ENCODE results near the gene DEDD.

The DEDD gene

DNA sequence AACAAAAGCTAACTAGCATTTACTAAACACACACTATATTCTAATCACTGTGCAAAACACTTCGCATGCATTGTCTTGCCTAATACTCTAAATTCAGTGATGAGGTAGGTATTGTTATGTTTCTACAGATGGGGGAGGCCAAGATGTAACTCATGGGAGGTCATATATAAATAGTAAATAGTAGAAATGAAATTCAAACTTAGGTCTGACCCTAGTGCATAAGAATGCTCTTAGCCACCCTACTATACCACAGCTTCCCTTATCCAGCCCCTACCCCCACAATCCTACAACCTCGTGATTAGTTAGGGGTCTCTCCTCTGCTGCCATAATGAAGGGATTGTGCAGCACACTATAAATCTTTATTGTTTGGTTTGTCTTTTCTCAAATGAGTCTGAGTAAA, 17.9 kb downstream of the DEDD start:
- peak overlapping the region; percentile 7 for H3K27ac Mint-ChIP-seq (ENCODE audit: low read depth)

DNA sequence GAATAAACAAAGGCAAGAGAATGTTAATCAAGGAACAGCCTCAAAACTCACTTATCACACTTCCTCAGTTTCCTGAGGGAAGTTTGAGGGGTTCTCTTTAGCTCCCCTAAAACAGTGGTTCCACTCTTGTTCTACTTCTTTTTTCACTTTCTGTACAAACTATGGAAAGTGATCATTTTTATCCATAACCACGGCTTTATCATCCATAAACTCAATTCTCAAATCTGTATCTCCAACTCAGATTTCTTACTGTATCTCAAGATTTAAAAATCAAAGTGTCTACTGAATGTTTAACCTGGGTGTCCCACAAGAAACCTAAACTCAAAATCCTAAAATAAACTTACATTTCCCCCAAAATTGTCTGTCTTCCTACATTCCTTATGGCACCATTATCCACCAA, 18.6 kb downstream of the DEDD start:
- H3K4me3 Mint-ChIP-seq, result no peak overlapping the region
- no peak for DNase-seq (ENCODE audit: low spot score in 2 of 2)
- no peaks in the 10 kb centered on the region for H3K27me3 Mint-ChIP-seq
- peak overlapping the region; percentile 7 for H3K27ac Mint-ChIP-seq (ENCODE audit: low read depth)
- no peak for ATAC-seq (replicated peaks; ENCODE audit: extremely low read depth, poor library complexity, severe bottlenecking)
- H3K4me1 Mint-ChIP-seq, result peaks cover 52% of the 10 kb centered on the region
- no peaks in the 10 kb centered on the region for H3K9me3 Mint-ChIP-seq
- H3K36me3 Mint-ChIP-seq (ENCODE audit: insufficient read depth), result peaks cover 17% of the 10 kb centered on the region

More for the DNA sequence above, 17.9 kb downstream of the DEDD start:
- peaks cover 18% of the 10 kb centered on the region for H3K36me3 Mint-ChIP-seq (ENCODE audit: insufficient read depth)
- no peaks in the 10 kb centered on the region for H3K27me3 Mint-ChIP-seq
- DNase-seq (ENCODE audit: low spot score in 2 of 2) (no peak), ATAC-seq (replicated peaks; ENCODE audit: extremely low read depth, poor library complexity, severe bottlenecking) (no peak)
- H3K9me3 Mint-ChIP-seq, result no peaks in the 10 kb centered on the region
- H3K4me3 Mint-ChIP-seq, result no peak overlapping the region
- peaks cover 58% of the 10 kb centered on the region for H3K4me1 Mint-ChIP-seq

DNA sequence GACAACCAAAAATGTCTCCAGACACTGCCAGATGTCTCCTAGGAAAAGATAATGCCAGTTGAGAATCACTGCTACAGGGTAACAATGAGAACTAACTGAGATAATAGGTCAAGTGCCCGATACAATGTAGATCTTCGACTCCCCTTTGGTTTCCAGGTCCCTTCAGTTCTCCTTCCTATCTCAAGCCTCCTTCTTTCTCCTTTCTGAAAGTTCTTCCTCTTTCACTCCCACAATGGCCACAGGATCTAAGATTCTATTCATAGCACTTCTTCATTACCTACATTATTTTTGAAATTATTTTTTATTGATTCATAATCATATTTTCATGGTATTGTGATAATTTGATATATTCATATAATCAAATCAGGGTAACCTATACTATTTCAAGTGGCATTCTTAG, 20.9 kb downstream of the DEDD start:
- DNase-seq (ENCODE audit: low spot score in 2 of 2) (no peak), ATAC-seq (replicated peaks; ENCODE audit: extremely low read depth, poor library complexity, severe bottlenecking) (no peak)
- Mint-ChIP-seq H3K36me3 (ENCODE audit: insufficient read depth) (peaks cover 6% of the 10 kb centered on the region), H3K27ac (ENCODE audit: low read depth) (peak overlapping the region; percentile 3), H3K4me3 (no peak overlapping the region), H3K27me3 (no peaks in the 10 kb centered on the region), H3K4me1 (peaks cover 35% of the 10 kb centered on the region), H3K9me3 (no peaks in the 10 kb centered on the region)

DNA sequence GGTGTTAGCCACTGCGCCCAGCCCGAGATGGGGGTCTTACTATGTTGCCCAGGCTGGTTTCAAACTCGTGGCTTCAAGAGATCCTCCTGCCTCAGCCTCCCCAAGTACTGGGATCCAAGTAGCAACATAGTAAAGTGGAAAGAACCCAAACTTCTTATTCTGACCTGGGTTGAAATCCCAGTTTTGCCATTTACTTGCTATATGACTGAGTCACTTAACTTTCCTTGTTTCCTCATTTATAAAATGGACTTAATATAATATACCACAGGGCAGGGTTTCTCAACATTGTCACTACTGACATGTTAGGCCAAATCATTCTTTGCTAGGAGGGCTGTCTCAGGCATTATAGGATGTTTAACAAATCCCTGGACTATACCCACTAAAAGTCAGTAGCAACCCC, 21.4 kb downstream of the DEDD start:
- Mint-ChIP-seq H3K4me3 (no peak overlapping the region), H3K4me1 (peaks cover 35% of the 10 kb centered on the region), H3K36me3 (ENCODE audit: insufficient read depth) (peaks cover 7% of the 10 kb centered on the region), H3K27ac (ENCODE audit: low read depth) (peak overlapping the region; percentile 3), H3K27me3 (no peaks in the 10 kb centered on the region), H3K9me3 (no peaks in the 10 kb centered on the region)
- no peak for DNase-seq (ENCODE audit: low spot score in 2 of 2)
- no peak for ATAC-seq (replicated peaks; ENCODE audit: extremely low read depth, poor library complexity, severe bottlenecking)

DNA sequence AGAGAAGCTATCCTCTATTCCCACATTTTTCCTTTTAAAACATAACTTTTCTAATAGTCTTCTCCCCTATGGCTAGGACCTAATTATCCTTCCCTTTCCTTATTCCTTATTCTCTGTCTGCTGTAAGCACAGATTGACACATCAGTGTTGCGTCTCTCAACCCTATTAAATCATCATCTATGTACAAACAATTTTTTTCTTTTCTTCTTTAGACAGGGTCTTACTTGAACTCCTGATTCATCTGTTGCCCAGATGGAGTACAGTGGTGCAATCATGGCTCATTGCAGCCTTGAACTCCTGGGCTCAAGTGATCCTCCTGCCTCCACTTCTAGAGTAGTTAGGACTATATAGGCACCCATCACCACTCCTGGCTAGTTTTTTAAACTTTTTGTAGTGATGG, 26.0 kb downstream of the DEDD start:
- ATAC-seq (replicated peaks; ENCODE audit: extremely low read depth, poor library complexity, severe bottlenecking) (no peak), DNase-seq (ENCODE audit: low spot score in 2 of 2) (no peak)
- Mint-ChIP-seq H3K4me1 (peaks cover 13% of the 10 kb centered on the region), H3K27ac (ENCODE audit: low read depth) (peak overlapping the region; percentile 11), H3K4me3 (no peak overlapping the region), H3K36me3 (ENCODE audit: insufficient read depth) (peaks cover 9% of the 10 kb centered on the region), H3K9me3 (no peaks in the 10 kb centered on the region), H3K27me3 (no peaks in the 10 kb centered on the region)

DNA sequence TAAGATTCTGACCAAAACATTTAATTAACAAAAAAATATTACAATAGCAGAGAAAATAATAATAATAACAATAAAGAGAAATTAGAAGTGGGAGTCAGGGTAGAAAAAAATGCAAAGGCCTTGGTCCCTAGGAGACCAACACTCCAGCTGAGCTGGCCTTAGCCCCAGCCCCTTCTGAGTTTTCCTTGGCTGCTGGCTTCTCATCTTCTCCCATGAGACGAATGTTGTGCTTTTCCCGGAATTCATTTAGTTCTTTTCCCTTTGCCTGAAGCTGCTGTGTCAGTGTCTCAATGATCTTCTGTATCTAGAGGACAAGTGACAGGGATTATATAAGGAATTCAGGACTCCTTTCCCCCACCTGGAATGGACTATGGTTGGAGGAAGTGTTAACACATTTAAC, 31.9 kb downstream of the DEDD start:
- no peaks in the 10 kb centered on the region for H3K9me3 Mint-ChIP-seq
- peaks cover 27% of the 10 kb centered on the region for H3K4me1 Mint-ChIP-seq
- H3K4me3 Mint-ChIP-seq, result no peak overlapping the region
- H3K27me3 Mint-ChIP-seq, result peaks cover 7% of the 10 kb centered on the region
- DNase-seq (ENCODE audit: low spot score in 2 of 2) (no peak), ATAC-seq (replicated peaks; ENCODE audit: extremely low read depth, poor library complexity, severe bottlenecking) (no peak)
- H3K27ac Mint-ChIP-seq (ENCODE audit: low read depth), result no peak overlapping the region
- H3K36me3 Mint-ChIP-seq (ENCODE audit: insufficient read depth), result peaks cover 39% of the 10 kb centered on the region

DNA sequence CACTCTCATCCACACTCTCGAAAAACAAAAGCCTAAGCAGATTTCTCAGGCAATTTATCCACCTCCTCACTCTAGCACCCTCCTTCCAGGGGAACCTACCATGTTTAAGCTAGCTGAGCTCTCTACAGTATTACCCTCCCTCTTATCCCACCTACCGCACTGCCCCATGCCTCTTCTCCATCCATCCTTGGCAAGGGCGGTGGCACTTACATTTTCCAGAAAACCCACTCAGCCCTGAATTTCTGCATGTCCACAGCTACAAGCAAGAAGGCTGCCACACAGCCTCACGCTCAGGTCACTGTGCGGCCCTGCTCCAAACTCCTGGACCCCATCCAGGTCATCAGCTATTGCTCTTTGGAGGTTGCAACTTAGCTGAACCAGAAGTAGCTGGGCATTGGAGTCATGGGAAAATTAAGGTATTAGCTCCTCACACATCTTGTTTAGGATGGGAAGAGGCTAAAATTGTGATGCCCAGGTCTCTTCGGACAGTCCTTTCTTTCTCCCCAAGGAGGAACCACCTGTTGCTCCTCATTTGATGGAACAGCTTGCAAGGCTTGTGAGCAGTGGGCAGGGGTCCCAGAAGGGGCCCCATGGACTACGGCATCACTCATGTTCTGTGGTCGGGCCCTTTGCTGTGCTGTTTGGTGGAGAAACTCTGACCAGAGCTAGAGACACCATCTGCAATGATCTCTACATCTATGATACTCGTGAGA, 33.2 kb downstream of the DEDD start:
- Mint-ChIP-seq H3K4me3 (peak overlapping the region; percentile 88), H3K36me3 (ENCODE audit: insufficient read depth) (peaks cover 37% of the 10 kb centered on the region), H3K27me3 (peaks cover 7% of the 10 kb centered on the region), H3K27ac (ENCODE audit: low read depth) (peak overlapping the region; percentile 39), H3K4me1 (peaks cover 21% of the 10 kb centered on the region), H3K9me3 (no peaks in the 10 kb centered on the region)
- DNase-seq (ENCODE audit: low spot score in 2 of 2) (no peak), ATAC-seq (replicated peaks; ENCODE audit: extremely low read depth, poor library complexity, severe bottlenecking) (no peak)

DNA sequence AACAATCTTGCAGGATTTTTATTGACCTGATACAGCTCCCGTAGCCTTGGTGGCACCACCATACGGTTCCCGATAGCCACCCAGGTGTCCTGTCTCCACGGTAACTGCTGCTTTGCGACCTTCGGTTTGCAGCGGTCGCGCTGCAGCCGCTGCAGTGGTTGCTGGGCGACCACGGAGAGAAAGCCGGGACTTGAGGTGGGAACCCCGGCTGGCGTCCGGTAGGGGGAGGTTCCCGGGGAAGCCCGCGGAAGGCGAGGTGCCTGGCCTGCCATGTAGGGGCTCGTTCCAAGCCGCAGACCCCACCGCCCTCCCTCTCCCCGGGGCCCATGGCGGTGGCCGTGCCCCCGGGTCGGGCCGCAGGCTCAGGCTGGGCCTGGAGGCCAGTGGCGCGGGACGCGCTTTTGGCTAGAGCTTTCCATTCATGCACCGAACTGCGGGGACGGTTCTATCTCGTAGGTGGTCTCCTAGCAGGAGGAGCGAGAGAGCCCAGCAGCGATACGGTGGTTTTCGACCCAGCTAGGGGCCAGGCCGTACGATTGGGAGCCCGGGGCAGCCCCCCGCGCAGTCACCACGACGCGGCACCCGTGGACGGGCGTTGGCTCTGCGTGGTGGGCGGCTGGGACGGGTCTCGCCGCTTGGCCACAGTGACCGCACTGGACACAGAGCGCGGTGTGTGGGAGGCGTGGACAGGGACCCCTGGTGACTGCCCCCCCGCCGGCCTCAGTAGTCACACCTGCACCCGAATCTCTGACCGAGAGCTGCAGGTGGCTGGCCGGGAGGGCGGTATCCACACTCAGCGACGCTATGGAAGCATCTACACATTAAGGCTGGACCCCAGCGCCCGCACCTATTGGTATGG, 34.0 kb downstream of the DEDD start, which contains the start of gene KLHDC9:
KLHDC9 (plus strand) TSS at position 152 of the 859 bp plus-strand sequence; CDS start at position 327, 175 bp downstream.
- H3K4me1 Mint-ChIP-seq, result peaks cover 21% of the 10 kb centered on the region

DNA sequence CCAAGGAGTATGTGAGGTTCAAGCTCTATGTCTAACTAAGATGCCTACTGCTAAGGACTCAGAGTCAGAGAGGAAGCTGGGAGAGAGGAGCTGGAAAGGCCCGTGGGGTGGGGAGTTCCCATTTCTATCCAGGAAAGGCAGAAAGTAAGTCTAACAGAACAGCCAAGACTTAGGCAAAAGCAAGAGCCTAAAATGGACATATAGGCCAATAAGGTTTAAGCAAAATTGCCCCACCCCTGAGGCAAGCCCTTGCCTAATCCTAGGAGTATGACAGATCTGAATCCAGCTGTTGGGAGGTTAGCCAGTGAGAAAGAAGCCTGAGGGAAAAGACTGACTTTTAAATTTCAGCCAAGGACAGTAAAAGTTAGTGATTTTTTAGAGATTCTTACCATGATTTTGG, 35.9 kb downstream of the DEDD start:
- Mint-ChIP-seq H3K4me3 (no peak overlapping the region), H3K4me1 (peaks cover 21% of the 10 kb centered on the region), H3K9me3 (no peaks in the 10 kb centered on the region), H3K36me3 (ENCODE audit: insufficient read depth) (peaks cover 33% of the 10 kb centered on the region), H3K27me3 (peaks cover 7% of the 10 kb centered on the region), H3K27ac (ENCODE audit: low read depth) (peak overlapping the region; percentile 100)
- DNase-seq (ENCODE audit: low spot score in 2 of 2) (no peak), ATAC-seq (replicated peaks; ENCODE audit: extremely low read depth, poor library complexity, severe bottlenecking) (no peak)

More for the DNA sequence above, 34.0 kb downstream of the DEDD start, which contains the start of gene KLHDC9:
- Mint-ChIP-seq H3K27me3 (peaks cover 7% of the 10 kb centered on the region), H3K27ac (ENCODE audit: low read depth) (peak within 1 kb of the TSS; percentile 100), H3K9me3 (no peaks in the 10 kb centered on the region), H3K36me3 (ENCODE audit: insufficient read depth) (peaks cover 37% of the 10 kb centered on the region), H3K4me3 (peak within 1 kb of the TSS; percentile 88)
- DNase-seq (ENCODE audit: low spot score in 2 of 2) (peak; percentile 46 to 58), ATAC-seq (replicated peaks; ENCODE audit: extremely low read depth, poor library complexity, severe bottlenecking) (peak; percentile 72)

DNA sequence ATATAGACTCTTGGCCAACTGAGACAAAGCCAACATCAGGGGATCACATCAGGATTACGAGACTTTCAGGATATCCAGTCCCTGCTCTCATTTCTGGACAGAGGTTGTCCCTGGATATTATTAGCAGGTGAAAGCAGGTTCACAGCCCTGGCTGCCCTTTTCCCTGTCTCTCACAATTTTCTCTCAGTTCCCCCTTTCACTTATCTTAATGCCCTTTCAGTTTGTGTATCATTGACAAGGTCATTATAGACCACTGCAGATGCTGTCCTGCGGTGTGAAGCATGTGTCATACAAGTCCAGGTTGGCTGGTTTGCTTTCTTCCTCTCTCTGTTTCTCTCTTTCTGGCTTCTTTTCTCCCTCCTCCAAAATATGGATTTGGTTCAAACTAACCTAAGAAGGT, 36.5 kb downstream of the DEDD start:
- peaks cover 30% of the 10 kb centered on the region for H3K36me3 Mint-ChIP-seq (ENCODE audit: insufficient read depth)

DNA sequence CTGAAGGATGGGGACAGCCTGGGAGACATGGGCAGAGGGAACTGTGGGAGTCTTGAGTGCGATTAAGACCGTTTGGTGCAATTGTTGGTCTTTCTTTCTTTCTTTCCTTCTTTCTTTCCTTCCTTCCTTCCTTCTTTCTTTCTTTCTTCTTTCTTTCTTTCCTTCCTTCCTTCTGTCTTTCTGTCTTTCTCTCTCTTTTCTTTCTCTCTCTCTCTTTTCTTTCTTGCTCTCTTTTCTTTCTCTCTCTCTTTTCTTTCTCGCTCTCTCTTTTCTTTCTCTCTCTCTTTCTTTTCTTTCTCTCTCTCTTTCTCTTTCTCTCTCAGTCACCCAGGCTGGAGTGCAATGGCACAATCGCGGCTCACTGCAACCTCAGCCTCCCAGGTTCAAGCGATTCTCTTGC, 37.2 kb downstream of the DEDD start:
- Mint-ChIP-seq H3K9me3 (no peaks in the 10 kb centered on the region), H3K27ac (ENCODE audit: low read depth) (peak overlapping the region; percentile 88), H3K4me3 (no peak overlapping the region), H3K36me3 (ENCODE audit: insufficient read depth) (peaks cover 25% of the 10 kb centered on the region), H3K4me1 (peaks cover 21% of the 10 kb centered on the region), H3K27me3 (peaks cover 7% of the 10 kb centered on the region)
- ATAC-seq (replicated peaks; ENCODE audit: extremely low read depth, poor library complexity, severe bottlenecking), result no peak
- no peak for DNase-seq (ENCODE audit: low spot score in 2 of 2)

More for the DNA sequence above, 36.5 kb downstream of the DEDD start:
- ATAC-seq (replicated peaks; ENCODE audit: extremely low read depth, poor library complexity, severe bottlenecking) (no peak), DNase-seq (ENCODE audit: low spot score in 2 of 2) (no peak)
- Mint-ChIP-seq H3K27ac (ENCODE audit: low read depth) (no peak overlapping the region), H3K27me3 (peaks cover 7% of the 10 kb centered on the region), H3K9me3 (no peaks in the 10 kb centered on the region), H3K4me1 (peaks cover 21% of the 10 kb centered on the region), H3K4me3 (no peak overlapping the region)

DNA sequence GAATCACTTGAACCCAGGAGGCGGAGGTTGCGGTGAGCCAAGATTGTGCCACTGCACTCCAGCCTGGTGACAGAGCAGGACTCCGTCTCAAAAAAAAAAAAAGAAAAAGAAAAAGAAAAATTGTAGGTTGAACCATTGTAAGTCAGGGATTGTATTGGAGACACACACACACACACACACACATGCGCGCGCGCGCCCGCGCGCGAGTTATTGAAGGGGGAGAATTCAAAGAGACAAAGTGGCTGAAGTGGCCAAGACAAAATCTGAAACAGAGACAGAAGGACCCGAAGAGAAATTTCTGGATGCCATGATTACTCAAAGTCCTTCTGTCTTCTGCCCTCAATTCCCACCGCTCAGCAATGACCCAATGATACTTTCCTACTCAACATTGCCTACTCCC, 38.0 kb downstream of the DEDD start:
- H3K4me1 Mint-ChIP-seq, result peaks cover 21% of the 10 kb centered on the region
- no peak for DNase-seq (ENCODE audit: low spot score in 2 of 2)
- no peaks in the 10 kb centered on the region for H3K9me3 Mint-ChIP-seq
- peaks cover 25% of the 10 kb centered on the region for H3K36me3 Mint-ChIP-seq (ENCODE audit: insufficient read depth)
- H3K4me3 Mint-ChIP-seq, result no peak overlapping the region
- no peak overlapping the region for H3K27ac Mint-ChIP-seq (ENCODE audit: low read depth)
- H3K27me3 Mint-ChIP-seq, result peaks cover 7% of the 10 kb centered on the region
- no peak for ATAC-seq (replicated peaks; ENCODE audit: extremely low read depth, poor library complexity, severe bottlenecking)

DNA sequence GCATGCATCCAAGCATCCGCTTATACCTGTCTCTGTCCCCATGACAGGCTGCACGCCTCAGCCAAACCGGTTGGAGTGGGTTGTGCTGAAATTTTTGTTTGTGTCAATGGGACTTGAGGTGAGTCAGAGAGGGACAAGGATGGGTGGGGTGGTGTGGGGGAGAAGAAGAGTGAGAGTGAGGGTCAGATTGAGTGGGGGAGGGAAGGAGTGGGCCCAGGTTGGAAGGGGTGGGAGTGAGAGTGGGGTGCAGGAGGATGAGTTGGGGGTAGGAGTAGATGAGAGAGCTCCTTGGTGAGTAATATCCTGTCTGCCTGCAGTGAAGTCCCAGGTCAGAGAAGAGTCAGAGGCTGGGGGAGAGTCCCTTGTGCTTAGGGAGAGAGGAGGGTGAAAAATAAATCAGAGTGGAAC, 39.8 kb downstream of the DEDD start:
- Mint-ChIP-seq H3K27ac (ENCODE audit: low read depth) (no peak overlapping the region), H3K4me3 (no peak overlapping the region), H3K4me1 (peaks cover 8% of the 10 kb centered on the region), H3K9me3 (no peaks in the 10 kb centered on the region), H3K36me3 (ENCODE audit: insufficient read depth) (peaks cover 13% of the 10 kb centered on the region), H3K27me3 (peaks cover 2% of the 10 kb centered on the region)
- DNase-seq (ENCODE audit: low spot score in 2 of 2) (no peak), ATAC-seq (replicated peaks; ENCODE audit: extremely low read depth, poor library complexity, severe bottlenecking) (no peak)

Data from central memory CD8-positive, alpha-beta T cell (primary cell).